Ishikawa (cell line): ENCODE data around the gene UGT1A8.

Experiments
- CEBPB ChIP-seq: IDR thresholded peaks from 2 replicates; pipeline ENCODE4 v1.6.1; 2012
- CREB1 ChIP-seq: IDR thresholded peaks from 2 replicates; pipeline ENCODE4 v1.6.1; 2012; ENCODE audit warnings: low read depth
- EGR1 ChIP-seq: IDR thresholded peaks from 2 replicates; pipeline ENCODE4 v1.6.1; 2012
- EP300 ChIP-seq: IDR thresholded peaks from 2 replicates; pipeline ENCODE4 v1.6.1; 2012; ENCODE audit warnings: borderline replicate concordance
- MAX ChIP-seq: IDR thresholded peaks from 2 replicates; pipeline ENCODE4 v1.6.1; 2012
- REST ChIP-seq: IDR thresholded peaks from 2 replicates; pipeline ENCODE4 v1.6.1; 2012; ENCODE audit warnings: low read depth, mild to moderate bottlenecking
- TAF1 ChIP-seq: IDR thresholded peaks from 2 replicates; pipeline ENCODE4 v1.6.1; 2012; ENCODE audit warnings: low read depth, mild to moderate bottlenecking
- TEAD4 ChIP-seq: IDR thresholded peaks from 2 replicates; pipeline ENCODE4 v1.6.1; 2012
- USF1 ChIP-seq: IDR thresholded peaks from 2 replicates; pipeline ENCODE4 v1.6.1; 2012

GRCh38 chr2:233761040-233761769 is 143.8 kb downstream of the UGT1A8 start:
- TF ChIP-seq CREB1, result no peak
- TF ChIP-seq REST, result no peak
- TF ChIP-seq EP300, result no peak
- no peak for TF ChIP-seq EGR1
- TF ChIP-seq TAF1, result no peak
- no peak for TF ChIP-seq TEAD4
- TF ChIP-seq CEBPB, result no peak
- no peak for TF ChIP-seq MAX
- no peak for TF ChIP-seq USF1
